GM12878 (cell line): ENCODE results near the gene LMBR1. TPM values are rescaled to one million over a fixed set of nuclear protein-coding genes. Genes with fewer than 3 reads are reported as not detected.

Experiments
- ATAC-seq: fragments of 200-7000 bp; cut with Tn5 transposase; 3 replicates; pipeline ENCODE4 v1.9.1; 2020; ENCODE audit warnings: mild to moderate bottlenecking, moderate library complexity
- BruUV-seq: library from RNA; stranded (reverse); fragments of 400-500 nt; replicated peaks from 2 replicates; lab custom pipeline; 2021; lab: Mats Ljungman, UMichigan
- CTCF ChIA-PET: fragments of 300-600 bp; sonication (Branson Sonifier 250); formaldehyde crosslinking; extraction: SDS; loops from one replicate; lab custom pipeline; 2021; ENCODE audit warnings: inconsistent platforms; lab: Yijun Ruan, JAX
- POLR2A ChIA-PET: fragments of 350-600 bp; formaldehyde crosslinking; extraction: SDS; loops from one replicate; lab custom pipeline; 2021; ENCODE audit warnings: inconsistent platforms; lab: Charles Lee
- RAD21 ChIA-PET: fragments of 300-600 bp; sonication (Branson Sonifier 250); formaldehyde crosslinking; loops from one replicate; lab custom pipeline; 2023; ENCODE audit warnings: antibody characterized with exemption; ENCODE audit not compliant: unreplicated experiment; lab: Charles Lee
- SMC1A ChIA-PET: fragments of 300-600 bp; sonication (Branson Sonifier 250); formaldehyde crosslinking; loops from one replicate; lab custom pipeline; 2023; ENCODE audit not compliant: unreplicated experiment, uncharacterized antibody; lab: Charles Lee
- DNase-seq: peaks from one replicate; pipeline ENCODE4 v3.0.0-alpha.2; 2011; ENCODE audit warnings: low read depth, low spot score
- FAIRE-seq: peaks from 3 replicates; lab custom pipeline; 2011; peaks lifted over from hg19 to GRCh38; lab: Jason Lieb, UNC
- H2AFZ ChIP-seq: 2 replicates; pipeline ENCODE4 v1.6.0; 2011; ENCODE audit warnings: low read depth, low read length, control low read depth; ENCODE audit not compliant: control insufficient read depth
- H3K27ac ChIP-seq: 2 replicates; pipeline ENCODE4 v1.5.1; 2011; ENCODE audit warnings: control low read depth; ENCODE audit not compliant: control insufficient read depth, insufficient read depth
- H3K27me3 ChIP-seq, 2 experiments: replicated peaks in 1 of 2; 2 replicates each; pipeline versions ENCODE4 v1.6.0 to v1.6.1; 2011; ENCODE audit warnings: low read length in 1 of 2; ENCODE audit not compliant: control insufficient read depth in 2 of 2, insufficient read depth in 2 of 2
- H3K36me3 ChIP-seq, 2 experiments: 2 replicates each; pipeline ENCODE4 v1.5.1; 2011; ENCODE audit warnings: low read length in 1 of 2; ENCODE audit not compliant: control insufficient read depth in 2 of 2, insufficient read depth in 2 of 2
- H3K4me1 ChIP-seq: 2 replicates; pipeline ENCODE4 v1.6.1; 2011; ENCODE audit warnings: mild to moderate bottlenecking, low read length, moderate library complexity, mixed read lengths; ENCODE audit not compliant: control insufficient read depth, insufficient read depth
- H3K4me2 ChIP-seq: 2 replicates; pipeline ENCODE4 v1.6.0; 2011; ENCODE audit warnings: control low read depth; ENCODE audit not compliant: control insufficient read depth, insufficient read depth
- H3K4me3 ChIP-seq: fragments of 200-600 bp; sonication (generic); 2 replicates; pipeline ENCODE4 v1.5.1; 2016
- H3K79me2 ChIP-seq: 2 replicates; pipeline ENCODE4 v1.6.0; 2011; ENCODE audit warnings: low read length; ENCODE audit not compliant: control insufficient read depth, insufficient read depth
- H3K9ac ChIP-seq: 2 replicates; pipeline ENCODE4 v1.8.0; 2011; ENCODE audit warnings: low read length, control low read depth, mixed read lengths; ENCODE audit not compliant: control insufficient read depth, insufficient read depth
- H3K9me3 ChIP-seq: replicated peaks from 3 replicates; pipeline ENCODE4 v1.5.1; 2011; ENCODE audit warnings: mild to moderate bottlenecking, low read length; ENCODE audit not compliant: control insufficient read depth, insufficient read depth
- H4K20me1 ChIP-seq: 2 replicates; pipeline ENCODE4 v1.6.0; 2011; ENCODE audit not compliant: control insufficient read depth, insufficient read depth
- BHLHE40 ChIP-seq, 2 experiments: fragments of 450-650 bp in 1 of 2; IDR thresholded peaks; 2 replicates each; pipeline ENCODE4 v1.6.1; 2011 to 2017; ENCODE audit warnings: low read depth in 2 of 2, borderline replicate concordance in 1 of 2, improper control_type of control experiment in 1 of 2, low read length in 1 of 2, mild to moderate bottlenecking in 1 of 2
- CHD4 ChIP-seq: fragments of 200-600 bp; sonication (generic); IDR thresholded peaks from 2 replicates; pipeline ENCODE4 v1.6.1; 2016; ENCODE audit warnings: mild to moderate bottlenecking
- HDAC6 ChIP-seq: fragments of 200-600 bp; sonication (generic); IDR thresholded peaks from one replicate; pipeline ENCODE4 v1.8.0; 2017; ENCODE audit warnings: antibody characterized with exemption; ENCODE audit not compliant: unreplicated experiment
- PAX8 ChIP-seq: fragments of 450-650 bp; IDR thresholded peaks from 2 replicates; pipeline ENCODE4 v1.6.1; 2017; ENCODE audit warnings: mild to moderate bottlenecking, moderate library complexity
- RBBP5 ChIP-seq: fragments of 200-600 bp; sonication (generic); conservative IDR thresholded peaks from 2 replicates; pipeline ENCODE4 v1.6.1; 2016
- TAF1 ChIP-seq: IDR thresholded peaks from 2 replicates; pipeline ENCODE4 v1.6.1; 2011; ENCODE audit warnings: mild to moderate bottlenecking, low read depth, low read length, borderline replicate concordance
- WRNIP1 ChIP-seq: IDR thresholded peaks from 2 replicates; pipeline ENCODE4 v1.6.1; 2011; ENCODE audit warnings: low read depth, low read length, improper control_type of control experiment, borderline replicate concordance
- ZNF24 ChIP-seq: fragments of 450-650 bp; IDR thresholded peaks from 2 replicates; pipeline ENCODE4 v1.6.1; 2017; ENCODE audit warnings: antibody characterized with exemption, mild to moderate bottlenecking
- WGBS: methylation state at CpG from one replicate; pipeline ENCODE4 v1.1.6; 2016; ENCODE audit warnings: low lambda C conversion rate; ENCODE audit not compliant: insufficient replicate concordance, insufficient coverage; ENCODE audit errors: missing lambda C conversion rate; 5-methylcytosine and 5-hydroxymethylcytosine counted together
- in situ Hi-C: fragments of 300-500 bp; cut with MboI; formaldehyde crosslinking; loops from 9 replicates; pipeline ENCODE4 v1.14.3; 2018; ENCODE audit warnings: mixed read lengths
- intact Hi-C: fragments of 100-400 bp; cut with micrococcal nuclease; formaldehyde crosslinking; loops from one replicate; pipeline ENCODE4 v1.14.2; 2022; ENCODE audit not compliant: unreplicated experiment
- polyA plus RNA-seq, 11 experiments: library from polyadenylated mRNA; depleted of rRNA in 4 of 11; unstranded in 6 of 11; stranded (reverse) in 5 of 11; fragments of >200 nt; fragmentation: Nextera tagmentation in 4 of 11; fragmentation: Illumina TruSeq in 1 of 11; extraction: Ambion mirVana in 4 of 11; extraction: Trizol in 1 of 11; gene quantifications; 1 replicate in 1 of 11; 2 replicates in 10 of 11; pipeline versions ENCODE4 v1.2.1 to v1.2.3, GENCODE V29; 2011 to 2016; ENCODE audit warnings: inconsistent platforms in 2 of 11, missing spikeins in 2 of 11, low read depth in 1 of 11
- total RNA-seq, 4 experiments: library from RNA; depleted of rRNA in 3 of 4; stranded (reverse); fragments of >200 nt in 3 of 4; fragmentation: Illumina TruSeq in 1 of 4; extraction: Trizol in 1 of 4; gene quantifications; 2 replicates each; pipeline versions ENCODE4 v1.2.1 to v1.2.3, GENCODE V29; 2013 to 2021
- TF ChIP-seq, protein P1 (sequence below): fragments of 450-650 bp; IDR thresholded peaks from 2 replicates; pipeline ENCODE4 v1.6.1; 2017; ENCODE audit warnings: borderline replicate concordance
- TF ChIP-seq, protein P2 (sequence below), 3 experiments: IDR thresholded peaks in 2 of 3; conservative IDR thresholded peaks in 1 of 3; 2 replicates each; pipeline ENCODE4 v1.5.1; 2011; ENCODE audit warnings: low read depth in 3 of 3, low read length in 3 of 3, mild to moderate bottlenecking in 3 of 3, control low read depth in 2 of 3, moderate library complexity in 2 of 3, inconsistent platforms in 1 of 3, mixed read lengths in 1 of 3; ENCODE audit not compliant: control insufficient read depth in 2 of 3, insufficient read depth in 1 of 3; ENCODE audit errors: extremely low read depth in 1 of 3
- TF ChIP-seq, protein P3 (sequence below): fragments of 450-650 bp; formaldehyde crosslinking; IDR thresholded peaks from 2 replicates; pipeline ENCODE4 v1.5.0; 2022; ENCODE audit warnings: mild to moderate bottlenecking, missing genetic modification characterization

The LMBR1 gene
- total and polyA plus RNA-seq, 10 of the 15 experiments (the other 5 are each of a cell fraction or from before 2014, with no cell fraction given): 4.0 to 63.5 (median 28.8) TPM

DNA sequence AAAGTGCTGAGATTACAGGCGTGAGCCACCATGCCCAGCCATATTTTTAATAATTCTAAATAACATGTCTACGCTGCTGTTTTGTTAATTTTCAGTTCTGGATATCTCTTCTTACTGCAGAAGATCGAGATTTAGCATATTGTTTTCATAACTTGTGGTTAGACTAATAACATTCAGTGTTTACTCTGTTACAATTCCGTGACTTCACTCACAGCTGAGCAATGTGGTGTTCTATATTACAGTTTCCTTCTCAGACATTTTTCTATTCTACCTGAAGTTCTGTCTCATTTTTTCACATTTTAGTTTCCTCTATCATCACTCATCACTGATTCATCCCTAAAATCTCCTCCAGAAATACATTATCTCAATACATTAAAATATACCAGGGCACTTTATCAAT lies 241.5 kb downstream of the LMBR1 start:
- intact Hi-C loops: no loop called here
- H3K27me3 ChIP-seq: no peaks in the 10 kb centered on the region

More for the DNA sequence above, 241.5 kb downstream of the LMBR1 start:
- Histone ChIP-seq H3K9me3 (no peaks in the 10 kb centered on the region), H3K79me2 (no peaks in the 10 kb centered on the region), H3K27ac (no peak overlapping the region), H3K36me3 (no peaks in the 10 kb centered on the region), H4K20me1 (no peaks in the 10 kb centered on the region), H3K4me3 (no peak overlapping the region), H2AFZ (no peak overlapping the region), H3K4me1 (peaks cover 18% of the 10 kb centered on the region), H3K4me2 (no peak overlapping the region), H3K9ac (no peak overlapping the region)
- SMC1A ChIA-PET: interaction anchor here (1.0 to 2.4 kb wide), 3 partner anchors 10 to 165 kb away, joined by 4 to 16 read pairs (median 5); partner anchors contain the start of gene RNF32
- CTCF ChIA-PET: no interaction called here
- TF ChIP-seq PAX8: no peak
- TF ChIP-seq BHLHE40 (IDR thresholded peaks at IDR 0.05; ENCODE audit: borderline replicate concordance in 1 of 2, low read depth in 2 of 2, low read length in 1 of 2): no peak
- TF ChIP-seq CHD4: no peak
- no peak for TF ChIP-seq RBBP5
- TF ChIP-seq HDAC6: no peak
- TF ChIP-seq, protein P1, sequence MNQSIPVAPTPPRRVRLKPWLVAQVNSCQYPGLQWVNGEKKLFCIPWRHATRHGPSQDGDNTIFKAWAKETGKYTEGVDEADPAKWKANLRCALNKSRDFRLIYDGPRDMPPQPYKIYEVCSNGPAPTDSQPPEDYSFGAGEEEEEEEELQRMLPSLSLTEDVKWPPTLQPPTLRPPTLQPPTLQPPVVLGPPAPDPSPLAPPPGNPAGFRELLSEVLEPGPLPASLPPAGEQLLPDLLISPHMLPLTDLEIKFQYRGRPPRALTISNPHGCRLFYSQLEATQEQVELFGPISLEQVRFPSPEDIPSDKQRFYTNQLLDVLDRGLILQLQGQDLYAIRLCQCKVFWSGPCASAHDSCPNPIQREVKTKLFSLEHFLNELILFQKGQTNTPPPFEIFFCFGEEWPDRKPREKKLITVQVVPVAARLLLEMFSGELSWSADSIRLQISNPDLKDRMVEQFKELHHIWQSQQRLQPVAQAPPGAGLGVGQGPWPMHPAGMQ: no peak
- no peak for TF ChIP-seq ZNF24
- TF ChIP-seq, protein P2, sequence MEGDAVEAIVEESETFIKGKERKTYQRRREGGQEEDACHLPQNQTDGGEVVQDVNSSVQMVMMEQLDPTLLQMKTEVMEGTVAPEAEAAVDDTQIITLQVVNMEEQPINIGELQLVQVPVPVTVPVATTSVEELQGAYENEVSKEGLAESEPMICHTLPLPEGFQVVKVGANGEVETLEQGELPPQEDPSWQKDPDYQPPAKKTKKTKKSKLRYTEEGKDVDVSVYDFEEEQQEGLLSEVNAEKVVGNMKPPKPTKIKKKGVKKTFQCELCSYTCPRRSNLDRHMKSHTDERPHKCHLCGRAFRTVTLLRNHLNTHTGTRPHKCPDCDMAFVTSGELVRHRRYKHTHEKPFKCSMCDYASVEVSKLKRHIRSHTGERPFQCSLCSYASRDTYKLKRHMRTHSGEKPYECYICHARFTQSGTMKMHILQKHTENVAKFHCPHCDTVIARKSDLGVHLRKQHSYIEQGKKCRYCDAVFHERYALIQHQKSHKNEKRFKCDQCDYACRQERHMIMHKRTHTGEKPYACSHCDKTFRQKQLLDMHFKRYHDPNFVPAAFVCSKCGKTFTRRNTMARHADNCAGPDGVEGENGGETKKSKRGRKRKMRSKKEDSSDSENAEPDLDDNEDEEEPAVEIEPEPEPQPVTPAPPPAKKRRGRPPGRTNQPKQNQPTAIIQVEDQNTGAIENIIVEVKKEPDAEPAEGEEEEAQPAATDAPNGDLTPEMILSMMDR (IDR thresholded peaks at IDR 0.05 in 2 of 3, conservative IDR thresholded peaks at IDR 0.05 in 1 of 3; ENCODE audit: control insufficient read depth in 2 of 3, extremely low read depth in 1 of 3, insufficient read depth in 1 of 3, low read depth in 3 of 3, low read length in 3 of 3): no peak
- no peak for TF ChIP-seq WRNIP1
- TF ChIP-seq, protein P3, sequence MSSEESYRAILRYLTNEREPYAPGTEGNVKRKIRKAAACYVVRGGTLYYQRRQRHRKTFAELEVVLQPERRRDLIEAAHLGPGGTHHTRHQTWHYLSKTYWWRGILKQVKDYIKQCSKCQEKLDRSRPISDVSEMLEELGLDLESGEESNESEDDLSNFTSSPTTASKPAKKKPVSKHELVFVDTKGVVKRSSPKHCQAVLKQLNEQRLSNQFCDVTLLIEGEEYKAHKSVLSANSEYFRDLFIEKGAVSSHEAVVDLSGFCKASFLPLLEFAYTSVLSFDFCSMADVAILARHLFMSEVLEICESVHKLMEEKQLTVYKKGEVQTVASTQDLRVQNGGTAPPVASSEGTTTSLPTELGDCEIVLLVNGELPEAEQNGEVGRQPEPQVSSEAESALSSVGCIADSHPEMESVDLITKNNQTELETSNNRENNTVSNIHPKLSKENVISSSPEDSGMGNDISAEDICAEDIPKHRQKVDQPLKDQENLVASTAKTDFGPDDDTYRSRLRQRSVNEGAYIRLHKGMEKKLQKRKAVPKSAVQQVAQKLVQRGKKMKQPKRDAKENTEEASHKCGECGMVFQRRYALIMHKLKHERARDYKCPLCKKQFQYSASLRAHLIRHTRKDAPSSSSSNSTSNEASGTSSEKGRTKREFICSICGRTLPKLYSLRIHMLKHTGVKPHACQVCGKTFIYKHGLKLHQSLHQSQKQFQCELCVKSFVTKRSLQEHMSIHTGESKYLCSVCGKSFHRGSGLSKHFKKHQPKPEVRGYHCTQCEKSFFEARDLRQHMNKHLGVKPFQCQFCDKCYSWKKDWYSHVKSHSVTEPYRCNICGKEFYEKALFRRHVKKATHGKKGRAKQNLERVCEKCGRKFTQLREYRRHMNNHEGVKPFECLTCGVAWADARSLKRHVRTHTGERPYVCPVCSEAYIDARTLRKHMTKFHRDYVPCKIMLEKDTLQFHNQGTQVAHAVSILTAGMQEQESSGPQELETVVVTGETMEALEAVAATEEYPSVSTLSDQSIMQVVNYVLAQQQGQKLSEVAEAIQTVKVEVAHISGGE: no peak
- TF ChIP-seq TAF1: no peak
- POLR2A ChIA-PET: no interaction called here
- RAD21 ChIA-PET: no interaction called here
- 91% methylated on average over 4 of the region's 4 CpGs for WGBS
- no peak for ATAC-seq
- DNase-seq: no peak
- no peak for FAIRE-seq
- no TSS peak for BruUV-seq
- in situ Hi-C loops: no loop called here
